ENCODE results near the gene ESRRB. TPM values are rescaled to one million over a fixed set of nuclear protein-coding genes. Genes with fewer than 3 reads are reported as not detected.

Gene ESRRB
- total and polyA plus RNA-seq, 2 experiments from 2014 or later, result 0.13 TPM; not detected in 1

GRCh38 chr14:76497550-76498462 lies 121.9 kb downstream of the ESRRB start:
- Histone ChIP-seq H3K9me3 (ENCODE audit: low read depth) (no peaks in the 10 kb centered on the region), H3K36me3 (replicated peaks; ENCODE audit: insufficient read depth, low read depth) (no peaks in the 10 kb centered on the region), H3K27ac (no peak overlapping the region), H3K4me2 (no peak overlapping the region), H3K4me1 (ENCODE audit: insufficient read depth) (no peaks in the 10 kb centered on the region), H3K79me2 (no peaks in the 10 kb centered on the region), H3K4me3 (no peak overlapping the region), H3K9me2 (replicated peaks; ENCODE audit: insufficient read depth) (no peaks in the 10 kb centered on the region), H2AFZ (no peak overlapping the region), H3K27me3 (no peaks in the 10 kb centered on the region), H4K20me1 (ENCODE audit: insufficient read depth, poor library complexity, severe bottlenecking) (no peaks in the 10 kb centered on the region)
- DNase-seq (ENCODE audit: low spot score), result no peak
- TF ChIP-seq EZH2 (IDR thresholded peaks at IDR 0.05; ENCODE audit: borderline replicate concordance), result no peak
- no peak for TF ChIP-seq CTCF (IDR thresholded peaks at IDR 0.05; ENCODE audit: poor library complexity)
- TF ChIP-seq EZH2phosphoT487 (IDR thresholded peaks at IDR 0.05; ENCODE audit: low read depth, severe bottlenecking, unreplicated experiment), result no peak
- WGBS (ENCODE audit: low lambda C conversion rate, missing lambda C conversion rate), result 88% methylated on average over 19 of the region's 19 CpGs

- Histone ChIP-seq H3K36me3 (replicated peaks; ENCODE audit: insufficient read depth, low read depth) (no peaks in the 10 kb centered on the region), H3K4me3 (no peak overlapping the region), H3K4me1 (ENCODE audit: insufficient read depth) (no peaks in the 10 kb centered on the region), H3K9me2 (replicated peaks; ENCODE audit: insufficient read depth) (no peaks in the 10 kb centered on the region), H4K20me1 (ENCODE audit: insufficient read depth, poor library complexity, severe bottlenecking) (no peaks in the 10 kb centered on the region), H3K27me3 (no peaks in the 10 kb centered on the region), H3K9me3 (ENCODE audit: low read depth) (no peaks in the 10 kb centered on the region), H3K79me2 (no peaks in the 10 kb centered on the region), H2AFZ (no peak overlapping the region), H3K27ac (no peak overlapping the region), H3K4me2 (no peak overlapping the region)
- 89% methylated on average over 13 of the region's 13 CpGs for WGBS (ENCODE audit: low lambda C conversion rate, missing lambda C conversion rate)
- no peak for DNase-seq (ENCODE audit: low spot score)
- TF ChIP-seq EZH2 (IDR thresholded peaks at IDR 0.05; ENCODE audit: borderline replicate concordance) (no peak), EZH2phosphoT487 (IDR thresholded peaks at IDR 0.05; ENCODE audit: low read depth, severe bottlenecking, unreplicated experiment) (no peak)
Measured at GRCh38 chr14:76498463-76498935, 122.6 kb downstream of the ESRRB start.

GRCh38 chr14:76498976-76499375 lies 123.0 kb downstream of the ESRRB start:
- 94% methylated on average over 9 of the region's 12 CpGs for WGBS (ENCODE audit: low lambda C conversion rate, missing lambda C conversion rate)
- no peak overlapping the region for H3K27ac ChIP-seq

More at GRCh38 chr14:76498976-76499375, 123.0 kb downstream of the ESRRB start:
- no peaks in the 10 kb centered on the region for H3K4me1 ChIP-seq (ENCODE audit: insufficient read depth)
- no peaks in the 10 kb centered on the region for H3K9me2 ChIP-seq (replicated peaks; ENCODE audit: insufficient read depth)
- no peak overlapping the region for H3K4me3 ChIP-seq
- no peaks in the 10 kb centered on the region for H3K9me3 ChIP-seq (ENCODE audit: low read depth)
- H3K79me2 ChIP-seq, result no peaks in the 10 kb centered on the region
- TF ChIP-seq EZH2phosphoT487 (IDR thresholded peaks at IDR 0.05; ENCODE audit: low read depth, severe bottlenecking, unreplicated experiment) (no peak), CTCF (IDR thresholded peaks at IDR 0.05; ENCODE audit: poor library complexity) (no peak), EZH2 (IDR thresholded peaks at IDR 0.05; ENCODE audit: borderline replicate concordance) (no peak)
- no peak for DNase-seq (ENCODE audit: low spot score)
- H2AFZ ChIP-seq, result no peak overlapping the region
- no peak overlapping the region for H3K4me2 ChIP-seq
- no peaks in the 10 kb centered on the region for H3K36me3 ChIP-seq (replicated peaks; ENCODE audit: insufficient read depth, low read depth)
- H4K20me1 ChIP-seq (ENCODE audit: insufficient read depth, poor library complexity, severe bottlenecking), result no peaks in the 10 kb centered on the region
- H3K27me3 ChIP-seq, result no peaks in the 10 kb centered on the region
